ENCODE measurements around the gene RBM39.
A peak's percentile ranks its signal among the peaks of the same experiment; 100 is the strongest.
"Not testable (repeated sequence)": the region's sequence is repeated elsewhere in the genome, so short reads cannot be mapped to it uniquely, and the experiment has no call there.

RBM39 gene

GRCh38 chr20:35724321-35725230 is 17.5 kb downstream of the RBM39 start:
- DNase-seq = no peak

GRCh38 chr20:35723652-35724320 is 18.3 kb downstream of the RBM39 start:
- not testable (repeated sequence) for DNase-seq

GRCh38 chr20:35723275-35723639 is 18.8 kb downstream of the RBM39 start:
- not testable (repeated sequence) for DNase-seq

GRCh38 chr20:35721621-35722020 is 20.4 kb downstream of the RBM39 start:
- no peak for DNase-seq

GRCh38 chr20:35721219-35721618 is 20.8 kb downstream of the RBM39 start:
- no peak for DNase-seq

- DNase-seq = no peak
These were observed 21.6 kb downstream of the RBM39 start for GRCh38 chr20:35720165-35721123.

- DNase-seq = no peak
These were observed 22.3 kb downstream of the RBM39 start for GRCh38 chr20:35719717-35720116.

GRCh38 chr20:35718972-35719635 is 23.0 kb downstream of the RBM39 start:
- no peak for DNase-seq

GRCh38 chr20:35718321-35718720 is 23.7 kb downstream of the RBM39 start:
- DNase-seq = not testable (repeated sequence)

GRCh38 chr20:35716330-35716729 is 25.7 kb downstream of the RBM39 start:
- DNase-seq = no peak

- no peak for DNase-seq
These were observed 26.4 kb downstream of the RBM39 start for GRCh38 chr20:35715652-35716051.

GRCh38 chr20:35714127-35714526 is 27.9 kb downstream of the RBM39 start:
- no peak for DNase-seq

- not testable (repeated sequence) for DNase-seq
These were observed 28.9 kb downstream of the RBM39 start for GRCh38 chr20:35713120-35713519.

- DNase-seq = peak; percentile 59
These were observed 30.4 kb downstream of the RBM39 start for GRCh38 chr20:35711588-35712209.

- no peak for DNase-seq
These were observed 31.0 kb downstream of the RBM39 start for GRCh38 chr20:35710884-35711587.

- no peak for DNase-seq
These were observed 32.0 kb downstream of the RBM39 start for GRCh38 chr20:35710039-35710438.

GRCh38 chr20:35709259-35709658 is 32.8 kb downstream of the RBM39 start:
- DNase-seq = no peak

GRCh38 chr20:35708502-35708901 is 33.6 kb downstream of the RBM39 start:
- no peak for DNase-seq

GRCh38 chr20:35706591-35707529 is 35.2 kb downstream of the RBM39 start:
- not testable (repeated sequence) for DNase-seq

- not testable (repeated sequence) for DNase-seq
These were observed 36.2 kb downstream of the RBM39 start for GRCh38 chr20:35705894-35706293.

Data from activated CD4-positive, alpha-beta T cell treated with anti-CD3 and anti-CD28 coated beads, Interleukin-2, amount 50 U/mL, for 16 hours (primary cell).